IMR-90 (cell line): Measurements from ENCODE around the gene PKDCC. TPM values are rescaled to one million over a fixed set of nuclear protein-coding genes. Genes with fewer than 3 reads are reported as not detected.

Experiments
- ATAC-seq: fragments of 200-7000 bp; cut with Tn5 transposase; 2 replicates; pipeline ENCODE4 v1.9.1; 2020; ENCODE audit warnings: low read depth, mild to moderate bottlenecking, moderate library complexity
- BruUV-seq: library from RNA; stranded (reverse); fragments of 400-500 nt; replicated peaks from 2 replicates; lab custom pipeline; 2021; lab: Mats Ljungman, UMichigan
- CTCF ChIA-PET: fragments of 300-600 bp; formaldehyde crosslinking; extraction: SDS; loops from one replicate; lab custom pipeline; 2021; ENCODE audit warnings: antibody characterized with exemption; lab: Yijun Ruan, JAX
- POLR2A ChIA-PET: fragments of 300-600 bp; sonication (Branson Sonifier 250); formaldehyde crosslinking; loops from one replicate; lab custom pipeline; 2022; ENCODE audit warnings: antibody characterized with exemption; ENCODE audit not compliant: unreplicated experiment; lab: Charles Lee
- DNase-seq: peaks from one replicate; pipeline ENCODE4 v3.0.0; 2013
- H2AFZ ChIP-seq: replicated peaks from 2 replicates; pipeline ENCODE3; 2013; ENCODE audit warnings: low read length, mild to moderate bottlenecking; ENCODE audit not compliant: poor library complexity
- H2AK5ac ChIP-seq: 2 replicates; pipeline ENCODE4 v1.6.1; 2013; ENCODE audit warnings: low read depth, low read length, inconsistent platforms
- H2AK9ac ChIP-seq: replicated peaks from 2 replicates; pipeline ENCODE3; 2013; ENCODE audit warnings: mild to moderate bottlenecking, low read depth, low read length, moderate library complexity; ENCODE audit not compliant: poor library complexity
- H2BK120ac ChIP-seq: 2 replicates; pipeline ENCODE4 v1.6.1; 2013; ENCODE audit warnings: low read depth, low read length, inconsistent platforms
- H2BK15ac ChIP-seq: 3 replicates; pipeline ENCODE4 v1.6.1; 2013; ENCODE audit warnings: low read depth, low read length, inconsistent platforms
- H2BK20ac ChIP-seq: 2 replicates; pipeline ENCODE4 v1.6.1; 2013; ENCODE audit warnings: low read depth, mild to moderate bottlenecking, inconsistent platforms, low read length, moderate library complexity
- H2BK5ac ChIP-seq: 2 replicates; pipeline ENCODE4 v1.6.1; 2013; ENCODE audit warnings: mild to moderate bottlenecking, low read depth, low read length, inconsistent platforms; ENCODE audit not compliant: poor library complexity, severe bottlenecking
- H3K14ac ChIP-seq: replicated peaks from 2 replicates; pipeline ENCODE4 v1.6.1; 2013; ENCODE audit warnings: low read depth, low read length, inconsistent platforms
- H3K18ac ChIP-seq: 2 replicates; pipeline ENCODE4 v1.6.1; 2013; ENCODE audit warnings: low read depth, low read length, control low read depth
- H3K23ac ChIP-seq: 2 replicates; pipeline ENCODE4 v1.6.1; 2013; ENCODE audit warnings: low read depth, low read length, inconsistent platforms
- H3K27ac ChIP-seq: 2 replicates; pipeline ENCODE4 v1.5.1; 2013; ENCODE audit warnings: mild to moderate bottlenecking, control low read depth, low read length; ENCODE audit not compliant: insufficient read depth
- H3K27me3 ChIP-seq: 2 replicates; pipeline ENCODE4 v1.6.1; 2013; ENCODE audit warnings: low read length; ENCODE audit not compliant: control insufficient read depth, insufficient read depth
- H3K36me3 ChIP-seq: 2 replicates; pipeline ENCODE4 v1.6.1; 2013; ENCODE audit warnings: low read length, mixed read lengths; ENCODE audit not compliant: control insufficient read depth, insufficient read depth
- H3K4ac ChIP-seq: 2 replicates; pipeline ENCODE4 v1.6.1; 2013; ENCODE audit warnings: low read depth, low read length, inconsistent platforms
- H3K4me1 ChIP-seq: 2 replicates; pipeline ENCODE4 v1.6.1; 2013; ENCODE audit warnings: low read length, mixed read lengths; ENCODE audit not compliant: control insufficient read depth, insufficient read depth
- H3K4me2 ChIP-seq: 2 replicates; pipeline ENCODE4 v1.6.1; 2013; ENCODE audit warnings: low read depth, mild to moderate bottlenecking, control low read depth, low read length, moderate library complexity
- H3K4me3 ChIP-seq: 2 replicates; pipeline ENCODE4 v1.5.1; 2013; ENCODE audit warnings: low read depth, mild to moderate bottlenecking, control low read depth, low read length, moderate library complexity; ENCODE audit not compliant: insufficient read depth
- H3K56ac ChIP-seq: 2 replicates; pipeline ENCODE4 v1.6.1; 2013; ENCODE audit warnings: low read length, inconsistent platforms; ENCODE audit not compliant: insufficient read depth; ENCODE audit errors: extremely low read depth
- H3K79me1 ChIP-seq, 2 experiments: 2 replicates each; pipeline ENCODE4 v1.6.1; 2013; ENCODE audit warnings: low read length in 2 of 2, inconsistent platforms in 1 of 2, low read depth in 1 of 2
- H3K9ac ChIP-seq: 2 replicates; pipeline ENCODE4 v1.6.1; 2013; ENCODE audit warnings: low read depth, low read length, control low read depth
- H3K9me1 ChIP-seq: 2 replicates; pipeline ENCODE4 v1.6.1; 2013; ENCODE audit warnings: low read length, inconsistent platforms; ENCODE audit not compliant: insufficient read depth
- H3K9me3 ChIP-seq: 2 replicates; pipeline ENCODE4 v1.6.1; 2013; ENCODE audit warnings: low read length; ENCODE audit not compliant: control insufficient read depth, insufficient read depth
- H4K20me1 ChIP-seq: 2 replicates; pipeline ENCODE4 v1.6.1; 2013; ENCODE audit warnings: low read length, inconsistent platforms; ENCODE audit not compliant: insufficient read depth
- H4K5ac ChIP-seq: 2 replicates; pipeline ENCODE4 v1.6.1; 2013; ENCODE audit warnings: mild to moderate bottlenecking, low read depth, low read length, control low read depth
- H4K8ac ChIP-seq, 2 experiments: 2 replicates each; pipeline ENCODE4 v1.6.1; 2013; ENCODE audit warnings: low read depth in 2 of 2, low read length in 2 of 2, control low read depth in 1 of 2, inconsistent platforms in 1 of 2
- H4K91ac ChIP-seq: 2 replicates; pipeline ENCODE4 v1.6.1; 2013; ENCODE audit warnings: low read depth, low read length, inconsistent platforms; ENCODE audit not compliant: insufficient read depth
- CEBPB ChIP-seq: IDR thresholded peaks from 2 replicates; pipeline ENCODE4 v1.6.1; 2012; ENCODE audit warnings: low read depth, low read length, improper control_type of control experiment
- CTCF ChIP-seq: conservative IDR thresholded peaks from 2 replicates; pipeline ENCODE4 v1.5.1; 2012; ENCODE audit warnings: mild to moderate bottlenecking, low read depth, low read length, improper control_type of control experiment
- FOS ChIP-seq: fragments of 150-350 bp; IDR thresholded peaks from 2 replicates; pipeline ENCODE4 v1.6.1; 2016; ENCODE audit warnings: low read depth, low read length
- MAZ ChIP-seq: IDR thresholded peaks from 2 replicates; pipeline ENCODE4 v1.6.1; 2012; ENCODE audit warnings: low read depth, mild to moderate bottlenecking, low read length, improper control_type of control experiment, moderate library complexity, borderline replicate concordance
- POLR2A ChIP-seq: IDR thresholded peaks from 2 replicates; pipeline ENCODE4 v1.6.1; 2012; ENCODE audit warnings: mild to moderate bottlenecking, low read depth, low read length
- RAD21 ChIP-seq: IDR thresholded peaks from 2 replicates; pipeline ENCODE4 v1.6.1; 2012; ENCODE audit warnings: low read length, improper control_type of control experiment
- RCOR1 ChIP-seq: IDR thresholded peaks from 2 replicates; pipeline ENCODE4 v1.6.1; 2012; ENCODE audit warnings: mild to moderate bottlenecking, low read length, improper control_type of control experiment; ENCODE audit not compliant: insufficient replicate concordance
- RFX5 ChIP-seq: IDR thresholded peaks from 2 replicates; pipeline ENCODE4 v1.8.0; 2012; ENCODE audit warnings: low read depth, mild to moderate bottlenecking, low read length, moderate library complexity
- SMC3 ChIP-seq: fragments of 150-350 bp; IDR thresholded peaks from 2 replicates; pipeline ENCODE4 v1.6.1; 2016; ENCODE audit warnings: low read depth, mild to moderate bottlenecking, antibody characterized with exemption, low read length, moderate library complexity
- WGBS, 2 experiments: methylation state at CpG; one replicate each; pipeline versions ENCODE4 v1.1.5 to v1.1.7; 2013; ENCODE audit warnings: missing lambda C conversion rate in 2 of 2; ENCODE audit not compliant: insufficient read length in 1 of 2; ENCODE audit errors: extremely low coverage in 2 of 2; 5-methylcytosine and 5-hydroxymethylcytosine counted together
- dilution Hi-C: fragments of 300-500 bp; cut with HindIII; formaldehyde crosslinking; loops from one replicate; pipeline ENCODE4 v1.14.3; 2018; ENCODE audit warnings: low sequenced_read_pairs; ENCODE audit not compliant: unreplicated experiment
- in situ Hi-C: fragments of 300-500 bp; cut with MboI; formaldehyde crosslinking; loops from 3 replicates; pipeline ENCODE4 v1.14.3; 2019; ENCODE audit warnings: low sequenced_read_pairs, inconsistent platforms, mixed read lengths
- intact Hi-C: fragments of 100-400 bp; cut with micrococcal nuclease; formaldehyde crosslinking; loops from 2 replicates; pipeline ENCODE4 v1.10.0; 2022
- polyA plus RNA-seq, 3 experiments: library from polyadenylated mRNA; depleted of rRNA; stranded (reverse); fragments of >200 nt; gene quantifications; 2 replicates each; pipeline ENCODE4 v1.2.3, GENCODE V29; 2012; ENCODE audit warnings: low replicate concordance in 1 of 3
- total RNA-seq: library from RNA; depleted of rRNA; stranded (reverse); fragments of >200 nt; gene quantifications from 2 replicates; pipeline ENCODE4 v1.2.3, GENCODE V29; 2012
- TF ChIP-seq, protein P1 (sequence below): fragments of 150-350 bp; IDR thresholded peaks from 2 replicates; pipeline ENCODE4 v1.6.1; 2016; ENCODE audit warnings: low read depth, mild to moderate bottlenecking, low read length, moderate library complexity, borderline replicate concordance

The PKDCC gene
- total and polyA plus RNA-seq, 2 of the 4 experiments (the other 2 are of a cell fraction), result 55.6 to 95.7 TPM

DNA sequence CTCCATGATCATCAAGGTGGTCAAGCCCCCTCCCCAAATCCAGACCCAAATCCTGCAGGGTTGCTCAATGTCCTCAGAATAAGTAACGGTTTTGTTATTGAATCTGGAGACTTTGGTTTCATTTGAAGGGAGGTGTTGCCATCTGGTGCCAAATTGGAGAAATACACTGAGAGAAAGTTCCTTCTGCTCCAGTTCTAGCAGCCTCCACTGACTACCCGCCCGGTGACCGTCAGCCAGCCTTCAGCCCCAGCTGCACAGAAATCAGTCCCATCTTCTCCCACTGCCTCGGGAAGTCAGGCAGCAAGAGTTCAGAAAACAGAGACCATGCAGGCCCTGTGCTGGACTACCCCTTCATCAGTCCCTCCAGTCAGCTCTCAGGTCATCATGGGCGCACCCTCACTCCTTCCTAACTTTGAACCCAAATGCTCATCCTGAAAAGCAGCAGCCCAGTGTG lies 38.7 kb downstream of the PKDCC start:
- H4K8ac ChIP-seq, result peak overlapping the region in 1 of 2 experiments; percentile 62; a peak in 1 of 4 replicates
- in situ Hi-C loops, result loop anchor here (5.0 kb wide), 1 partner anchor 214 kb away; no protein-coding TSS in a partner anchor
- no peak overlapping the region for H3K23ac ChIP-seq
- peak overlapping the region; percentile 73 for H2AFZ ChIP-seq
- no peak overlapping the region for H4K5ac ChIP-seq
- intact Hi-C loops, result loop anchor here (1.0 kb wide), 2 partner anchors 217 to 233 kb away; no protein-coding TSS in a partner anchor
- TF ChIP-seq RAD21, result peak; percentile 95
- TF ChIP-seq CEBPB, result peak; percentile 86
- TF ChIP-seq, protein P1, sequence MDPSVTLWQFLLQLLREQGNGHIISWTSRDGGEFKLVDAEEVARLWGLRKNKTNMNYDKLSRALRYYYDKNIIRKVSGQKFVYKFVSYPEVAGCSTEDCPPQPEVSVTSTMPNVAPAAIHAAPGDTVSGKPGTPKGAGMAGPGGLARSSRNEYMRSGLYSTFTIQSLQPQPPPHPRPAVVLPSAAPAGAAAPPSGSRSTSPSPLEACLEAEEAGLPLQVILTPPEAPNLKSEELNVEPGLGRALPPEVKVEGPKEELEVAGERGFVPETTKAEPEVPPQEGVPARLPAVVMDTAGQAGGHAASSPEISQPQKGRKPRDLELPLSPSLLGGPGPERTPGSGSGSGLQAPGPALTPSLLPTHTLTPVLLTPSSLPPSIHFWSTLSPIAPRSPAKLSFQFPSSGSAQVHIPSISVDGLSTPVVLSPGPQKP, result no peak
- TF ChIP-seq SMC3, result peak; percentile 100
- TF ChIP-seq MAZ, result no peak
- peak; percentile 88 for TF ChIP-seq CTCF
- TF ChIP-seq POLR2A, result no peak
- TF ChIP-seq RCOR1, result no peak
- no peak for TF ChIP-seq RFX5
- TF ChIP-seq FOS, result no peak
- no peak overlapping the region for H3K9ac ChIP-seq
- no peaks in the 10 kb centered on the region for H3K9me3 ChIP-seq
- no peaks in the 10 kb centered on the region for H3K27me3 ChIP-seq
- H2AK9ac ChIP-seq, result peak overlapping the region; percentile 86
- no peak overlapping the region for H2BK5ac ChIP-seq
- peak overlapping the region; percentile 65; the same call in 1 of the 2 replicates for H4K91ac ChIP-seq
- no peak overlapping the region for H3K56ac ChIP-seq
- H3K9me1 ChIP-seq, result peaks cover 28% of the 10 kb centered on the region
- no TSS peak for BruUV-seq
- ChIA-PET POLR2A (no interaction called here), CTCF (interaction anchor here (0.6 to 7.3 kb wide), 12 partner anchors 19 to 244 kb away, joined by 3 to 119 read pairs (median 4); no protein-coding TSS in a partner anchor)
- DNase-seq (peak; percentile 70), ATAC-seq (peak; percentile 59)
- peak overlapping the region; percentile 73; the same call in 1 of the 2 replicates for H2BK20ac ChIP-seq
- dilution Hi-C loops, result loop anchor here (25.0 kb wide), 1 partner anchor 199 kb away; no protein-coding TSS in a partner anchor
- H3K4ac ChIP-seq, result peak overlapping the region; percentile 95
- H3K79me1 ChIP-seq, result 0 out of 4 replicates have a peak, but pooled peaks cover 0 to 2% of the 10 kb centered on the region in 2 experiments
- H3K18ac ChIP-seq, result no peak overlapping the region; the same call in 1 of the 2 replicates
- H3K14ac ChIP-seq, result no peak overlapping the region; the same call in 1 of the 2 replicates
- no peak overlapping the region for H3K4me2 ChIP-seq
- H3K4me1 ChIP-seq, result peaks cover 14% of the 10 kb centered on the region
- H2AK5ac ChIP-seq, result peak overlapping the region; percentile 9; the same call in 1 of the 2 replicates
- WGBS, 2 experiments, result 6% methylated on average over 4 of the region's 6 CpGs; no CpG with 5 or more reads in 1 of the 2 experiments
- peak overlapping the region; percentile 41; the same call in 1 of the 2 replicates for H2BK120ac ChIP-seq
- H3K27ac ChIP-seq, result no peak overlapping the region
- peak overlapping the region; percentile 49; the same call in 2 of the 3 replicates for H2BK15ac ChIP-seq
- H4K20me1 ChIP-seq, result no peaks in the 10 kb centered on the region; the same call in 1 of the 2 replicates
- no peaks in the 10 kb centered on the region for H3K36me3 ChIP-seq
- H3K4me3 ChIP-seq, result no peak overlapping the region
